NCI-H187 treated with DMSO at 0.1 percent for 48 hours (cell line): ENCODE data around the gene RAD51.
"Not testable (repeated sequence)": the region's sequence is repeated elsewhere in the genome, so short reads cannot be mapped to it uniquely, and the experiment has no call there.

Experiments used
- DNase-seq: peaks from one replicate; lab custom pipeline; 2025; lab: John Stamatoyannopoulos, UW

The RAD51 gene

GRCh38 chr15:40694688-40695468 lies at the start of gene RAD51:
Gene RAD51 (plus strand): TSS chr15:40695174. CDS start chr15:40698759, 3,585 bp downstream.
- peak; percentile 5 for DNase-seq

GRCh38 chr15:40647523-40647922 lies 47.5 kb upstream of the RAD51 start:
- DNase-seq = no peak

- no peak for DNase-seq
These were observed 44.5 kb upstream of the RAD51 start for GRCh38 chr15:40650479-40650878.

- DNase-seq = no peak
These were observed 34.3 kb upstream of the RAD51 start for GRCh38 chr15:40660686-40661085.

- no peak for DNase-seq
These were observed 30.1 kb upstream of the RAD51 start for GRCh38 chr15:40664909-40665308.

- DNase-seq = not testable (repeated sequence)
These were observed 18.7 kb upstream of the RAD51 start for GRCh38 chr15:40676290-40676689.

- DNase-seq = not testable (repeated sequence)
These were observed 18.1 kb upstream of the RAD51 start for GRCh38 chr15:40676906-40677305.

GRCh38 chr15:40680151-40680550 lies 14.8 kb upstream of the RAD51 start:
- DNase-seq = no peak

- not testable (repeated sequence) for DNase-seq
These were observed 14.0 kb upstream of the RAD51 start for GRCh38 chr15:40680959-40681358.

GRCh38 chr15:40684381-40684780 lies 10.6 kb upstream of the RAD51 start:
- DNase-seq = no peak

GRCh38 chr15:40685376-40685775 lies 9.6 kb upstream of the RAD51 start:
- no peak for DNase-seq

- no peak for DNase-seq
These were observed 5.8 kb upstream of the RAD51 start for GRCh38 chr15:40688932-40689799.

GRCh38 chr15:40691737-40692136 lies 3.2 kb upstream of the RAD51 start:
- no peak for DNase-seq

- no peak for DNase-seq
These were observed 878 bp upstream of the RAD51 start for GRCh38 chr15:40693904-40694687.

- DNase-seq = no peak
These were observed 506 bp downstream of the RAD51 start for GRCh38 chr15:40695469-40695890.

GRCh38 chr15:40696228-40696627 lies 1.3 kb downstream of the RAD51 start:
- no peak for DNase-seq

GRCh38 chr15:40697916-40698315 lies 2.9 kb downstream of the RAD51 start:
- no peak for DNase-seq

- DNase-seq = no peak
These were observed 7.1 kb downstream of the RAD51 start for GRCh38 chr15:40702077-40702476.

GRCh38 chr15:40706121-40706520 lies 11.1 kb downstream of the RAD51 start:
- no peak for DNase-seq

GRCh38 chr15:40714144-40714543 lies 19.2 kb downstream of the RAD51 start:
- DNase-seq = no peak

- no peak for DNase-seq
These were observed 21.2 kb downstream of the RAD51 start for GRCh38 chr15:40716165-40716564.

GRCh38 chr15:40721701-40722100 lies 26.7 kb downstream of the RAD51 start:
- DNase-seq = no peak
